GM18861 (cell line): Measurements from ENCODE around the gene CCDC85B.
"Not testable (repeated sequence)": the region's sequence is repeated elsewhere in the genome, so short reads cannot be mapped to it uniquely, and the experiment has no call there.

Experiments
- ATAC-seq: cut with Tn5 transposase; IDR thresholded peaks from one replicate; pipeline ENCODE4 v1.9.1; 2021; ENCODE audit not compliant: unreplicated experiment

Gene CCDC85B

GRCh38 chr11:65890324-65891218, at the start of gene CCDC85B:
Gene CCDC85B, plus strand, starts transcription at chr11:65890673. Its CDS starts 111 bp downstream, at chr11:65890784.
- peak; percentile 50 for ATAC-seq

GRCh38 chr11:65842144-65842543, 48.3 kb upstream of the CCDC85B start:
- ATAC-seq = no peak

- no peak for ATAC-seq
Observed at GRCh38 chr11:65843811-65844210, 46.7 kb upstream of the CCDC85B start.

GRCh38 chr11:65844231-65844872, 46.1 kb upstream of the CCDC85B start:
- no peak for ATAC-seq

GRCh38 chr11:65847746-65848145, 42.7 kb upstream of the CCDC85B start:
- no peak for ATAC-seq

- not testable (repeated sequence) for ATAC-seq
Observed at GRCh38 chr11:65848693-65849092, 41.8 kb upstream of the CCDC85B start.

- no peak for ATAC-seq
Observed at GRCh38 chr11:65849366-65849765, 41.1 kb upstream of the CCDC85B start.

GRCh38 chr11:65849771-65850216, 40.7 kb upstream of the CCDC85B start:
- ATAC-seq = no peak

GRCh38 chr11:65850217-65851082, 40.0 kb upstream of the CCDC85B start:
- no peak for ATAC-seq

- ATAC-seq = no peak
Observed at GRCh38 chr11:65851083-65851579, 39.3 kb upstream of the CCDC85B start.

- ATAC-seq = no peak
Observed at GRCh38 chr11:65851811-65852507, 38.5 kb upstream of the CCDC85B start.

- no peak for ATAC-seq
Observed at GRCh38 chr11:65852508-65853245, 37.8 kb upstream of the CCDC85B start.

GRCh38 chr11:65853246-65853979, 37.1 kb upstream of the CCDC85B start:
- no peak for ATAC-seq

GRCh38 chr11:65854161-65854592, 36.3 kb upstream of the CCDC85B start:
- no peak for ATAC-seq

- ATAC-seq = no peak
Observed at GRCh38 chr11:65854852-65855837, 35.3 kb upstream of the CCDC85B start.

GRCh38 chr11:65855927-65856363, 34.5 kb upstream of the CCDC85B start:
- ATAC-seq = no peak

GRCh38 chr11:65856689-65857499, 33.6 kb upstream of the CCDC85B start:
- ATAC-seq = no peak
